Neural crest cell (in vitro differentiated cells): ENCODE data around the gene BID. TPM values are rescaled to one million over a fixed set of nuclear protein-coding genes. Genes with fewer than 3 reads are reported as not detected.

ENCODE experiments used
- DNase-seq: peaks from one replicate; pipeline ENCODE4 v3.0.0; 2021; ENCODE audit warnings: low read depth, mixed read lengths, low spot score
- H3K27ac Mint-ChIP-seq: one replicate; pipeline ENCODE4 v1.8.0; 2021; ENCODE audit warnings: mild to moderate bottlenecking, mixed read lengths; ENCODE audit not compliant: unreplicated experiment
- H3K27me3 Mint-ChIP-seq: 2 replicates; pipeline ENCODE4 v1.8.0; 2021; ENCODE audit warnings: low read depth, mild to moderate bottlenecking, mixed read lengths
- H3K36me3 Mint-ChIP-seq: 2 replicates; pipeline ENCODE4 v1.8.0; 2021; ENCODE audit warnings: low read depth, mild to moderate bottlenecking, mixed read lengths
- H3K4me1 Mint-ChIP-seq: 2 replicates; pipeline ENCODE4 v1.8.0; 2021; ENCODE audit warnings: mixed read lengths
- H3K4me3 Mint-ChIP-seq: one replicate; pipeline ENCODE4 v1.8.0; 2021; ENCODE audit warnings: mild to moderate bottlenecking, mixed read lengths
- H3K9me3 Mint-ChIP-seq: 2 replicates; pipeline ENCODE4 v1.8.0; 2021; ENCODE audit warnings: mixed read lengths
- CTCF ChIP-seq: fragments of 200-600 bp; sonication (generic); conservative IDR thresholded peaks from 2 replicates; pipeline ENCODE4 v1.5.0; 2021; ENCODE audit warnings: antibody characterized with exemption, mild to moderate bottlenecking
- microRNA-seq: library from miRNA; unstranded; fragments of <30 nt; microRNA quantifications from one replicate; pipeline ENCODE4, GENCODE V29; 2020
- total RNA-seq: library from RNA; stranded (reverse); gene quantifications from 2 replicates; pipeline ENCODE4 v1.2.1, GENCODE V29; 2021

The BID gene
- total RNA-seq, 1 donor from 2014 or later = 26.5 TPM

GRCh38 chr22:17695986-17696385 lies 78.3 kb downstream of the BID start:
- Mint-ChIP-seq H3K4me3 (no peak overlapping the region), H3K4me1 (no peaks in the 10 kb centered on the region), H3K27ac (no peak overlapping the region), H3K27me3 (no peaks in the 10 kb centered on the region), H3K9me3 (no peaks in the 10 kb centered on the region), H3K36me3 (no peaks in the 10 kb centered on the region)
- DNase-seq = no peak
- no peak for TF ChIP-seq CTCF

- Mint-ChIP-seq H3K36me3 (no peaks in the 10 kb centered on the region), H3K9me3 (no peaks in the 10 kb centered on the region), H3K27me3 (no peaks in the 10 kb centered on the region), H3K4me1 (no peaks in the 10 kb centered on the region), H3K27ac (no peak overlapping the region), H3K4me3 (no peak overlapping the region)
- DNase-seq = no peak
- no peak for TF ChIP-seq CTCF
These were observed 79.5 kb downstream of the BID start for GRCh38 chr22:17694752-17695151.

GRCh38 chr22:17694193-17694592 lies 80.1 kb downstream of the BID start:
- Mint-ChIP-seq H3K4me1 (no peaks in the 10 kb centered on the region), H3K9me3 (no peaks in the 10 kb centered on the region), H3K27me3 (no peaks in the 10 kb centered on the region), H3K27ac (no peak overlapping the region), H3K4me3 (no peak overlapping the region), H3K36me3 (no peaks in the 10 kb centered on the region)
- no peak for TF ChIP-seq CTCF
- DNase-seq = no peak

- no peak for TF ChIP-seq CTCF
- DNase-seq = no peak
- no peaks in the 10 kb centered on the region for H3K36me3 Mint-ChIP-seq
- no peaks in the 10 kb centered on the region for H3K9me3 Mint-ChIP-seq
- no peaks in the 10 kb centered on the region for H3K27me3 Mint-ChIP-seq
- H3K27ac Mint-ChIP-seq = no peak overlapping the region
- no peak overlapping the region for H3K4me3 Mint-ChIP-seq
- H3K4me1 Mint-ChIP-seq = no peaks in the 10 kb centered on the region
These were observed 81.4 kb downstream of the BID start for GRCh38 chr22:17692841-17693240.

GRCh38 chr22:17684245-17684644 lies 90.0 kb downstream of the BID start:
- no peaks in the 10 kb centered on the region for H3K36me3 Mint-ChIP-seq
- H3K27me3 Mint-ChIP-seq = no peaks in the 10 kb centered on the region
- H3K27ac Mint-ChIP-seq = no peak overlapping the region
- TF ChIP-seq CTCF = no peak
- H3K9me3 Mint-ChIP-seq = no peaks in the 10 kb centered on the region
- no peak for DNase-seq
- no peaks in the 10 kb centered on the region for H3K4me1 Mint-ChIP-seq
- H3K4me3 Mint-ChIP-seq = no peak overlapping the region

Small RNA genes within 50 kb of the gene (microRNA-seq; reads per million reads assigned to microRNA genes)
- not detected for gene MIR3198-1

Other genes starting within 250 kb of the BID start
- gene SLC25A18, start 211.0 kb downstream of the BID start, total RNA-seq = 0.34 and 0.86 TPM in 2 replicates
- 59.2 and 63.9 TPM in 2 replicates for gene ATP6V1E1, start 145.7 kb downstream of the BID start, total RNA-seq
- 36.5 and 37.5 TPM in 2 replicates for gene BCL2L13, start 135.7 kb downstream of the BID start, total RNA-seq